ENCODE measurements around the gene CDA.
"Not testable (repeated sequence)": the region's sequence is repeated elsewhere in the genome, so short reads cannot be mapped to it uniquely, and the experiment has no call there.

The CDA gene

GRCh38 chr1:20587661-20588053, 1.2 kb upstream of the CDA start:
- no peak for DNase-seq

- no peak for DNase-seq
Measured at GRCh38 chr1:20589331-20590278, 708 bp downstream of the CDA start.

GRCh38 chr1:20590306-20590777, 1.4 kb downstream of the CDA start:
- DNase-seq = no peak

- DNase-seq = no peak
Measured at GRCh38 chr1:20593756-20594155, 4.9 kb downstream of the CDA start.

GRCh38 chr1:20594746-20595145, 5.8 kb downstream of the CDA start:
- no peak for DNase-seq

GRCh38 chr1:20596106-20596505, 7.2 kb downstream of the CDA start:
- no peak for DNase-seq

GRCh38 chr1:20597650-20598049, 8.8 kb downstream of the CDA start:
- DNase-seq = no peak

GRCh38 chr1:20600156-20600555, 11.3 kb downstream of the CDA start:
- DNase-seq = no peak

GRCh38 chr1:20601129-20601825, 12.4 kb downstream of the CDA start:
- no peak for DNase-seq

- no peak for DNase-seq
Measured at GRCh38 chr1:20602851-20603450, 14.1 kb downstream of the CDA start.

- DNase-seq = no peak
Measured at GRCh38 chr1:20603504-20604464, 14.9 kb downstream of the CDA start.

- DNase-seq = no peak
Measured at GRCh38 chr1:20604678-20605077, 15.8 kb downstream of the CDA start.

- not testable (repeated sequence) for DNase-seq
Measured at GRCh38 chr1:20606801-20607570, 18.1 kb downstream of the CDA start.

- DNase-seq = no peak
Measured at GRCh38 chr1:20609541-20609940, 20.6 kb downstream of the CDA start.

- no peak for DNase-seq
Measured at GRCh38 chr1:20610970-20611369, 22.1 kb downstream of the CDA start.

GRCh38 chr1:20611652-20612051, 22.8 kb downstream of the CDA start:
- DNase-seq = no peak

- no peak for DNase-seq
Measured at GRCh38 chr1:20612221-20612746, 23.4 kb downstream of the CDA start.

- no peak for DNase-seq
Measured at GRCh38 chr1:20614131-20614579, 25.3 kb downstream of the CDA start.

- DNase-seq = no peak
Measured at GRCh38 chr1:20615946-20616846, 27.3 kb downstream of the CDA start.
